Caco-2 (cell line): Measurements from ENCODE around the gene HCK. TPM values are rescaled to one million over a fixed set of nuclear protein-coding genes. Genes with fewer than 3 reads are reported as not detected.

Experiments used
- BruUV-seq: library from RNA; stranded (reverse); fragments of 400-500 nt; replicated peaks from 2 replicates; lab custom pipeline; 2021; lab: Mats Ljungman, UMichigan
- CTCF ChIA-PET: fragments of 300-600 bp; sonication (Branson Sonifier 250); formaldehyde crosslinking; loops from one replicate; lab custom pipeline; 2022; ENCODE audit warnings: antibody characterized with exemption; lab: Charles Lee
- POLR2A ChIA-PET: fragments of 300-600 bp; sonication (Branson Sonifier 250); formaldehyde crosslinking; loops from one replicate; lab custom pipeline; 2022; ENCODE audit warnings: antibody characterized with exemption; lab: Charles Lee
- DNase-seq, 2 experiments: peaks; one replicate each; pipeline versions ENCODE4 v3.0.0 to v3.0.0-alpha.2; 2020 to 2022
- H3K27me3 ChIP-seq: replicated peaks from 2 replicates; pipeline ENCODE4 v1.6.0; 2011; ENCODE audit warnings: low read length; ENCODE audit not compliant: control insufficient read depth, insufficient read depth
- H3K36me3 ChIP-seq: 2 replicates; pipeline ENCODE4 v1.5.1; 2011; ENCODE audit warnings: low read length; ENCODE audit not compliant: control insufficient read depth, insufficient read depth
- H3K4me1 ChIP-seq: fragments of 250-450 bp; sonication (Bioruptor Pico); 2 replicates; pipeline ENCODE4 v1.5.1; 2020; ENCODE audit warnings: mild to moderate bottlenecking
- H3K4me3 ChIP-seq: 2 replicates; pipeline ENCODE4 v1.5.1; 2011; ENCODE audit warnings: low read depth, mild to moderate bottlenecking, control low read depth, low read length
- H3K9me3 ChIP-seq: fragments of 250-450 bp; sonication (Bioruptor Pico); 2 replicates; pipeline ENCODE4 v1.5.1; 2020; ENCODE audit warnings: mild to moderate bottlenecking, moderate library complexity
- H3K27ac Mint-ChIP-seq: one replicate; pipeline ENCODE4 v1.8.0; 2022; ENCODE audit warnings: mixed read lengths; ENCODE audit not compliant: unreplicated experiment
- H3K27me3 Mint-ChIP-seq: one replicate; pipeline ENCODE4 v1.8.0; 2022; ENCODE audit warnings: mixed read lengths; ENCODE audit not compliant: insufficient read depth, unreplicated experiment
- H3K36me3 Mint-ChIP-seq: one replicate; pipeline ENCODE4 v1.8.0; 2022; ENCODE audit warnings: mild to moderate bottlenecking, mixed read lengths; ENCODE audit not compliant: insufficient read depth, unreplicated experiment
- H3K4me1 Mint-ChIP-seq: one replicate; pipeline ENCODE4 v1.8.0; 2022; ENCODE audit warnings: low read depth, mixed read lengths; ENCODE audit not compliant: unreplicated experiment
- H3K4me3 Mint-ChIP-seq: one replicate; pipeline ENCODE4 v1.8.0; 2022; ENCODE audit warnings: mild to moderate bottlenecking, moderate library complexity, mixed read lengths; ENCODE audit not compliant: unreplicated experiment
- H3K9me3 Mint-ChIP-seq: one replicate; pipeline ENCODE4 v1.8.0; 2022; ENCODE audit warnings: mixed read lengths; ENCODE audit not compliant: unreplicated experiment
- intact Hi-C: fragments of 100-400 bp; cut with micrococcal nuclease; formaldehyde crosslinking; loops from one replicate; pipeline ENCODE4 v1.10.0; 2022; ENCODE audit not compliant: unreplicated experiment
- total RNA-seq: library from RNA; stranded (reverse); gene quantifications from 2 replicates; pipeline ENCODE4 v1.2.3, GENCODE V29; 2022
- TF ChIP-seq, protein P1 (sequence below), 2 experiments: fragments of 200-600 bp in 1 of 2; IDR thresholded peaks; 1 replicate in 1 of 2; 2 replicates in 1 of 2; pipeline versions ENCODE4 v1.5.1 to v1.8.0; 2011 to 2022; ENCODE audit warnings: antibody characterized with exemption in 1 of 2, control low read depth in 1 of 2, inconsistent platforms in 1 of 2, low read depth in 1 of 2, low read length in 1 of 2, mild to moderate bottlenecking in 1 of 2, moderate library complexity in 1 of 2; ENCODE audit not compliant: insufficient read depth in 1 of 2, severe bottlenecking in 1 of 2, unreplicated experiment in 1 of 2

Gene HCK
- total RNA-seq, 1 experiment from 2014 or later: not detected

DNA sequence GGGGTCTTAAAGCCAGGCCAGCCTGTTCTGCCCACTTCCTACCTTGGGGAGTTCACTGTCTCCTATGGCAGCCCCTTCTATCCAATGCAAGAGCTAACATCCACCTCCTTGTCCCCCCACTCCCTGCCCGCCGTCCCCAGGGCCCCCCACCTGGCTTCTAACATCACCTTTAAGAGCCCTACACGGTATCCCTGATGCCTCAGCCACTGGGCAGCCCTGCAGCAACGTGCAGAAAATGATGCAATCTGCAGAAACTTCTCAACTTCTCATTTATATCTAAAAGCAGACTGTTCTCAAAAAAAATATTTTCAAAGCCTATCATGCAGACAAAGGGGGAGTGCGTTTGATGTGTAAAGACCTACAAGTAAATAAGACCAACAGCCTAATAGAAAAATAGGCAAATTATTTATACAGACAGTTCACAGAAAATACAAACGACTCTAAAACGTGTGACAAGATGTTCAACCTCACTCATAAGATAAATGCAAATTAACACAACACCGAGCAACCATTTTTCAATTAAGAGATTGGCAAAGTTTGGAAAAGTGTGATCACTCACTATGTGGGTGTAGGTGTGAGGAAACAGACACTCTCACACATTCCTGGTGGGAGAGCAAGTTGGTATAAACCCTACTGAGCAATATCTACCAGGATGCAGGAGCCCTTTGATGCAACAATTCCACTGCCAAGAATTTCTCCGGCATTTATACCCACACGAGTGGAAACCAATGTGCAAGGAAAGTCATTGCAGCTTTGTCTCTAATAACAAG is 15.1 kb upstream of the HCK start:
- H3K9me3 Mint-ChIP-seq: no peaks in the 10 kb centered on the region
- peaks cover 24% of the 10 kb centered on the region for H3K27me3 Mint-ChIP-seq
- H3K36me3 Mint-ChIP-seq: no peaks in the 10 kb centered on the region
- ChIA-PET CTCF (interaction anchor here (0.6 to 3.8 kb wide), 4 partner anchors 19 to 185 kb away, joined by 4 to 12 read pairs (median 5); no protein-coding TSS in a partner anchor), POLR2A (no interaction called here)
- TF ChIP-seq, protein P1, sequence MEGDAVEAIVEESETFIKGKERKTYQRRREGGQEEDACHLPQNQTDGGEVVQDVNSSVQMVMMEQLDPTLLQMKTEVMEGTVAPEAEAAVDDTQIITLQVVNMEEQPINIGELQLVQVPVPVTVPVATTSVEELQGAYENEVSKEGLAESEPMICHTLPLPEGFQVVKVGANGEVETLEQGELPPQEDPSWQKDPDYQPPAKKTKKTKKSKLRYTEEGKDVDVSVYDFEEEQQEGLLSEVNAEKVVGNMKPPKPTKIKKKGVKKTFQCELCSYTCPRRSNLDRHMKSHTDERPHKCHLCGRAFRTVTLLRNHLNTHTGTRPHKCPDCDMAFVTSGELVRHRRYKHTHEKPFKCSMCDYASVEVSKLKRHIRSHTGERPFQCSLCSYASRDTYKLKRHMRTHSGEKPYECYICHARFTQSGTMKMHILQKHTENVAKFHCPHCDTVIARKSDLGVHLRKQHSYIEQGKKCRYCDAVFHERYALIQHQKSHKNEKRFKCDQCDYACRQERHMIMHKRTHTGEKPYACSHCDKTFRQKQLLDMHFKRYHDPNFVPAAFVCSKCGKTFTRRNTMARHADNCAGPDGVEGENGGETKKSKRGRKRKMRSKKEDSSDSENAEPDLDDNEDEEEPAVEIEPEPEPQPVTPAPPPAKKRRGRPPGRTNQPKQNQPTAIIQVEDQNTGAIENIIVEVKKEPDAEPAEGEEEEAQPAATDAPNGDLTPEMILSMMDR (IDR thresholded peaks at IDR 0.05; ENCODE audit: insufficient read depth in 1 of 2, low read depth in 1 of 2, low read length in 1 of 2, severe bottlenecking in 1 of 2, unreplicated experiment in 1 of 2): no peak
- no peak overlapping the region for H3K4me3 Mint-ChIP-seq
- H3K4me1 Mint-ChIP-seq: no peaks in the 10 kb centered on the region
- Histone ChIP-seq H3K36me3 (no peaks in the 10 kb centered on the region), H3K4me3 (no peak overlapping the region), H3K4me1 (no peaks in the 10 kb centered on the region), H3K9me3 (no peaks in the 10 kb centered on the region), H3K27me3 (peaks cover 6% of the 10 kb centered on the region)
- DNase-seq: peak; percentile 35 to 51
- H3K27ac Mint-ChIP-seq: no peak overlapping the region
- BruUV-seq: no TSS peak
- intact Hi-C loops: no loop called here

GRCh38 chr20:32037929-32038328 is 14.1 kb upstream of the HCK start:
- CTCF ChIA-PET: interaction anchor here (0.6 to 1.2 kb wide), 3 partner anchors 107 to 215 kb away, joined by 3 read pairs; no protein-coding TSS in a partner anchor

More at GRCh38 chr20:32037929-32038328, 14.1 kb upstream of the HCK start:
- TF ChIP-seq, protein P1 (IDR thresholded peaks at IDR 0.05; ENCODE audit: insufficient read depth in 1 of 2, low read depth in 1 of 2, low read length in 1 of 2, severe bottlenecking in 1 of 2, unreplicated experiment in 1 of 2): no peak
- Mint-ChIP-seq H3K9me3 (no peaks in the 10 kb centered on the region), H3K36me3 (no peaks in the 10 kb centered on the region), H3K27ac (no peak overlapping the region), H3K4me1 (no peaks in the 10 kb centered on the region), H3K27me3 (peaks cover 25% of the 10 kb centered on the region), H3K4me3 (no peak overlapping the region)
- POLR2A ChIA-PET: no interaction called here
- Histone ChIP-seq H3K36me3 (no peaks in the 10 kb centered on the region), H3K4me1 (no peaks in the 10 kb centered on the region), H3K27me3 (peaks cover 6% of the 10 kb centered on the region), H3K4me3 (no peak overlapping the region), H3K9me3 (no peaks in the 10 kb centered on the region)
- intact Hi-C loops: no loop called here
- BruUV-seq: no TSS peak
- DNase-seq: peak in 1 of 2 experiments; percentile 33
